ENCODE measurements around the gene TMEM17. TPM values are rescaled to one million over a fixed set of nuclear protein-coding genes. Genes with fewer than 3 reads are reported as not detected.

TMEM17 gene
- total and polyA plus RNA-seq, 3 donors from 2014 or later, result 6.6 to 7.8 (median 6.7) TPM

GRCh38 chr2:62475172-62476011 lies 30.6 kb downstream of the TMEM17 start:
- H3K4me1 ChIP-seq, result peaks cover 46% of the 10 kb centered on the region
- DNase-seq, result no peak

DNA sequence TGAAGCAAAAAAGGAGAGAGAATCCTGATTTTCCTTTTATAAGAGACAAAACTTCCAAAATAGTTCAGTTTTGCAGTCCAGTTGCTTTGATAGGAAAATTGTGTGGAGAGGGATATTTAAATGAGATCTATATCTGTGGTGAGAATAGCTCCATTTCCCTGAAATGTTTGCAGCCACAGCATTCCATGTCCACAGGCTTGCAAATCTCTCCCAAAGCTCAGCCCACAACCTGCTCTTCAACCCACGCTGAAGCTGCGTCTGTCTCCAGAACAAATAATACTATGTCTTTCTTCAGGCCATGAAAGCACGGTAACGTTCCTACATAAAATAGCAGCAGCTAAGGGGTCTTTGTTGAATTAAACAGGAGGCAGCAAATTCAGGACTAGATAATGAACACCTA lies 31.8 kb downstream of the TMEM17 start:
- peaks cover 59% of the 10 kb centered on the region for H3K4me1 ChIP-seq
- intact Hi-C loops (cut with DNase I; ENCODE audit: low total_unique reads), result no loop called here
- no peak for DNase-seq
- no peak overlapping the region for H3K27ac ChIP-seq
- WGBS, 2 donors, result 65 to 70% methylated on average over 4 of the region's 4 CpGs
- H3K4me3 ChIP-seq, result no peak overlapping the region
- H3K36me3 ChIP-seq (ENCODE audit: low read depth, missing control alignments), result no peaks in the 10 kb centered on the region
- H3K27me3 ChIP-seq, result no peaks in the 10 kb centered on the region
- H3K9me3 ChIP-seq, result no peaks in the 10 kb centered on the region
- no peak for TF ChIP-seq CTCF (IDR thresholded peaks at IDR 0.05)
- no peak for TF ChIP-seq POLR2A (IDR thresholded peaks at IDR 0.05)

More at GRCh38 chr2:62475172-62476011, 30.6 kb downstream of the TMEM17 start:
- Histone ChIP-seq H3K9me3 (no peaks in the 10 kb centered on the region), H3K36me3 (ENCODE audit: low read depth, missing control alignments) (no peaks in the 10 kb centered on the region), H3K27me3 (no peaks in the 10 kb centered on the region), H3K4me3 (no peak overlapping the region), H3K27ac (no peak overlapping the region)
- TF ChIP-seq CTCF (IDR thresholded peaks at IDR 0.05) (no peak), POLR2A (IDR thresholded peaks at IDR 0.05) (no peak)
- 52 to 57% methylated on average over 15 to 21 of the region's 21 CpGs for WGBS, 2 donors
- intact Hi-C loops (cut with DNase I; ENCODE audit: low total_unique reads), result no loop called here

- WGBS, 2 donors, result 55 to 64% methylated on average over 1 of the region's 1 CpG
- intact Hi-C loops (cut with DNase I; ENCODE audit: low total_unique reads), result no loop called here
- H3K9me3 ChIP-seq, result no peaks in the 10 kb centered on the region
Observed at GRCh38 chr2:62473246-62473827, 32.7 kb downstream of the TMEM17 start.

DNA sequence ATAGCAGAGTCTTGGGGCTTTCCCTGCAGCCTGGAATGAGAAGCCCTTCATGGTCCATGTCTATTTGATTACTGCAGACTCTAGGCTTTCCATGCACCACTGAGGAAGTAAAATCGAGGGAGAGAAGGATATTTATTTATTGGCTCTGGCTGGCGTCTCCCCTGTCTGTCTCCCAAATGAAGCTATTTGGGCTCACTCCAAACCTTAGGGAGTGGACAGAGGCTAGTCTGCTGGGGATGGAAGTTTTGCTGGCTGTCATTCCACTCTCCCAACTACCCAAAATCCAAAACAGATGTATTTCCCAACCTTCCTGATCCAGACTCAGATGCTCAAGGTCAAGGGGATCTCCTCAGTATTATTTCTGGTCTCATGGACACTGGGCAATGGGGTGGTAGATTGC lies 33.7 kb downstream of the TMEM17 start:
- no peaks in the 10 kb centered on the region for H3K9me3 ChIP-seq
- H3K4me1 ChIP-seq, result peaks cover 51% of the 10 kb centered on the region
- no peak overlapping the region for H3K27ac ChIP-seq
- 39 to 46% methylated on average over 2 of the region's 2 CpGs for WGBS, 2 donors
- intact Hi-C loops (cut with DNase I; ENCODE audit: low total_unique reads), result no loop called here
- no peak for TF ChIP-seq CTCF (IDR thresholded peaks at IDR 0.05)
- no peak for TF ChIP-seq POLR2A (IDR thresholded peaks at IDR 0.05)
- no peak overlapping the region for H3K4me3 ChIP-seq
- DNase-seq, result no peak
- H3K27me3 ChIP-seq, result no peaks in the 10 kb centered on the region
- no peaks in the 10 kb centered on the region for H3K36me3 ChIP-seq (ENCODE audit: low read depth, missing control alignments)

More at GRCh38 chr2:62473246-62473827, 32.7 kb downstream of the TMEM17 start:
- Histone ChIP-seq H3K4me1 (peaks cover 58% of the 10 kb centered on the region), H3K27ac (no peak overlapping the region), H3K27me3 (no peaks in the 10 kb centered on the region), H3K4me3 (no peak overlapping the region), H3K36me3 (ENCODE audit: low read depth, missing control alignments) (no peaks in the 10 kb centered on the region)
- no peak for DNase-seq
- no peak for TF ChIP-seq CTCF (IDR thresholded peaks at IDR 0.05)
- TF ChIP-seq POLR2A (IDR thresholded peaks at IDR 0.05), result no peak

All from testis (tissue), 3 donors.